Vagina (tissue), 2 donors: Measurements from ENCODE around the gene LHX5.

Source experiments
- CTCF ChIP-seq, 3 experiments: fragments of 450-650 bp in 2 of 3; fragments of 200-600 bp in 1 of 3; sonication (generic) in 1 of 3; IDR thresholded peaks; one replicate each; pipeline ENCODE4 v1.5.1; 2017 to 2019; ENCODE audit warnings: antibody characterized with exemption in 3 of 3, mild to moderate bottlenecking in 2 of 3, moderate library complexity in 2 of 3
- POLR2A ChIP-seq, 2 donors: fragments of 450-650 bp; IDR thresholded peaks; one replicate each; pipeline ENCODE4 v1.6.1; 2017; ENCODE audit warnings: antibody characterized with exemption in 2 of 2, mild to moderate bottlenecking in 2 of 2, moderate library complexity in 2 of 2
- POLR2AphosphoS5 ChIP-seq, 2 donors: sonication (generic); formaldehyde crosslinking; IDR thresholded peaks; one replicate each; pipeline ENCODE4 v1.9.0; 2017; ENCODE audit warnings: antibody characterized with exemption in 2 of 2, mild to moderate bottlenecking in 2 of 2, low read depth in 1 of 2; ENCODE audit not compliant: insufficient read depth in 1 of 2

DNA sequence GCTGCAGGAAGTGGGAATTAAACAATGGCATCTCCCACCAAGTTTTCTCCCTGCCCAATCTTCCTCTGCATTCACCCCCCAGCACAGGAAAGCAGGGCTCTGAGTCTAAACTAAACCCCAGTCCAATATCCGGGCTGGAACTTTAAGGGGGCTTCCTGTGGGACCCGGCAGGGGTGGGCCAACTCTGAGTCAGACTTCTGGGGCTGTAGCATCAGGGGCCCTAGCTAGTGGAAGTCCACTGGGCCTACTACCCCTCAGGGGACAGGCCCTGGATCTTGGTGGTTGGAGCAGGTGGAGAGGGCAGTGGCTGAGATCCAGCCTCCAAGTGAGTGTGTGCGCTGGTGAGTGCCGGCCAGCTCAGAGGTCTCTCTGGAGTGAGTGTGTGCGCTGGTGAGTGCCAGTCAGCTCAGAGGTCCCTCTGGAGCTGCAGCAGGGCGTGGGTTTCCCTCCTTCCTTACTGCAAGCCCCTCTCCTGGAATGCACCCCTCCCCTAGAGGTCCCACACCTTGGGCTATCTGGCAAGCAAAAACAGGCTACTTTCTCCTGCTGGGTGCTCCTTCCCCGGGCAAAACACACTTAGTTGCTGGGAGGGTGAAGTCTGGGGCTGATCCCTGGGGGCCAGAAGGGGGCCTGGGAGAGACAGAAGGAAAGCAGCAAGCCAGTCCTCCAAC lies 5.6 kb upstream of the LHX5 start:
- no peak for TF ChIP-seq POLR2AphosphoS5 (IDR thresholded peaks at IDR 0.05; ENCODE audit: insufficient read depth in 1 of 2, low read depth in 1 of 2)
- TF ChIP-seq CTCF (IDR thresholded peaks at IDR 0.05), result no peak
- TF ChIP-seq POLR2A (IDR thresholded peaks at IDR 0.05), result no peak
